ENCODE results near the gene CELA2A. TPM values are rescaled to one million over a fixed set of nuclear protein-coding genes. Genes with fewer than 3 reads are reported as not detected.

The CELA2A gene
- polyA plus RNA-seq, 1 donor (not counting 4 experiments of a cell fraction or from before 2014, with no cell fraction given), result not detected

- no peak overlapping the region for H3K27ac ChIP-seq (ENCODE audit: control insufficient read depth, insufficient read depth, low read length)
- H3K36me3 ChIP-seq (ENCODE audit: control insufficient read depth in 2 of 2, extremely low read depth in 1 of 2, insufficient read depth in 2 of 2, low read length in 2 of 2), result no peaks in the 10 kb centered on the region
- no peaks in the 10 kb centered on the region for H3K27me3 ChIP-seq (ENCODE audit: control insufficient read depth, extremely low read depth, insufficient read depth, low read length)
- no peak for DNase-seq (ENCODE audit: low read depth, low spot score)
- no peak for TF ChIP-seq EZH2 (IDR thresholded peaks at IDR 0.05; ENCODE audit: low read length)
- TF ChIP-seq, protein P1, sequence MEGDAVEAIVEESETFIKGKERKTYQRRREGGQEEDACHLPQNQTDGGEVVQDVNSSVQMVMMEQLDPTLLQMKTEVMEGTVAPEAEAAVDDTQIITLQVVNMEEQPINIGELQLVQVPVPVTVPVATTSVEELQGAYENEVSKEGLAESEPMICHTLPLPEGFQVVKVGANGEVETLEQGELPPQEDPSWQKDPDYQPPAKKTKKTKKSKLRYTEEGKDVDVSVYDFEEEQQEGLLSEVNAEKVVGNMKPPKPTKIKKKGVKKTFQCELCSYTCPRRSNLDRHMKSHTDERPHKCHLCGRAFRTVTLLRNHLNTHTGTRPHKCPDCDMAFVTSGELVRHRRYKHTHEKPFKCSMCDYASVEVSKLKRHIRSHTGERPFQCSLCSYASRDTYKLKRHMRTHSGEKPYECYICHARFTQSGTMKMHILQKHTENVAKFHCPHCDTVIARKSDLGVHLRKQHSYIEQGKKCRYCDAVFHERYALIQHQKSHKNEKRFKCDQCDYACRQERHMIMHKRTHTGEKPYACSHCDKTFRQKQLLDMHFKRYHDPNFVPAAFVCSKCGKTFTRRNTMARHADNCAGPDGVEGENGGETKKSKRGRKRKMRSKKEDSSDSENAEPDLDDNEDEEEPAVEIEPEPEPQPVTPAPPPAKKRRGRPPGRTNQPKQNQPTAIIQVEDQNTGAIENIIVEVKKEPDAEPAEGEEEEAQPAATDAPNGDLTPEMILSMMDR (optimal IDR thresholded peaks at IDR 0.05 in 1 of 3, IDR thresholded peaks at IDR 0.05 in 1 of 3, conservative IDR thresholded peaks at IDR 0.05 in 1 of 3; ENCODE audit: extremely low read depth in 1 of 3, insufficient read depth in 2 of 3, low read length in 3 of 3), result no peak
- H3K4me3 ChIP-seq (ENCODE audit: control insufficient read depth in 2 of 3, extremely low read depth in 1 of 3, insufficient read depth in 2 of 3, low read depth in 1 of 3, low read length in 3 of 3), result no peak overlapping the region
- H3K4me2 ChIP-seq (ENCODE audit: control insufficient read depth, extremely low read depth, insufficient read depth, low read depth, low read length), result no peak overlapping the region
- H2AFZ ChIP-seq (ENCODE audit: control insufficient read depth, low read length), result no peak overlapping the region
- H3K9me1 ChIP-seq (ENCODE audit: control insufficient read depth, extremely low read depth, insufficient read depth, low read length), result no peaks in the 10 kb centered on the region
- H4K20me1 ChIP-seq (ENCODE audit: control insufficient read depth, extremely low read depth, insufficient read depth, low read length), result no peaks in the 10 kb centered on the region
- no peaks in the 10 kb centered on the region for H3K79me2 ChIP-seq (ENCODE audit: control insufficient read depth, insufficient read depth, low read length)
- H3K9me3 ChIP-seq (ENCODE audit: control insufficient read depth, low read depth, low read length), result no peaks in the 10 kb centered on the region
- dilution Hi-C loops (cut with MboI; ENCODE audit: extremely low pct_ligation_motif_present, low sequenced_read_pairs), result no loop called here
- no peak for FAIRE-seq
- no peak overlapping the region for H3K9ac ChIP-seq (ENCODE audit: control insufficient read depth, extremely low read depth, insufficient read depth, low read length)
- no peaks in the 10 kb centered on the region for H3K4me1 ChIP-seq (ENCODE audit: control insufficient read depth, extremely low read depth, insufficient read depth, low read length)
Observed at GRCh38 chr1:15476927-15477326, 20.4 kb downstream of the CELA2A start.

GRCh38 chr1:15477646-15478212, 21.2 kb downstream of the CELA2A start:
- no peaks in the 10 kb centered on the region for H3K36me3 ChIP-seq (ENCODE audit: control insufficient read depth in 2 of 2, extremely low read depth in 1 of 2, insufficient read depth in 2 of 2, low read length in 2 of 2)
- no peak overlapping the region for H3K4me2 ChIP-seq (ENCODE audit: control insufficient read depth, extremely low read depth, insufficient read depth, low read depth, low read length)
- FAIRE-seq (no peak), DNase-seq (ENCODE audit: low read depth, low spot score) (no peak)
- H3K79me2 ChIP-seq (ENCODE audit: control insufficient read depth, insufficient read depth, low read length), result no peaks in the 10 kb centered on the region
- no peak overlapping the region for H3K9ac ChIP-seq (ENCODE audit: control insufficient read depth, extremely low read depth, insufficient read depth, low read length)
- no peak overlapping the region for H3K4me3 ChIP-seq (ENCODE audit: control insufficient read depth in 2 of 3, extremely low read depth in 1 of 3, insufficient read depth in 2 of 3, low read depth in 1 of 3, low read length in 3 of 3)
- H4K20me1 ChIP-seq (ENCODE audit: control insufficient read depth, extremely low read depth, insufficient read depth, low read length), result no peaks in the 10 kb centered on the region
- no peak overlapping the region for H2AFZ ChIP-seq (ENCODE audit: control insufficient read depth, low read length)
- dilution Hi-C loops (cut with MboI; ENCODE audit: extremely low pct_ligation_motif_present, low sequenced_read_pairs), result no loop called here
- H3K9me3 ChIP-seq (ENCODE audit: control insufficient read depth, low read depth, low read length), result no peaks in the 10 kb centered on the region
- no peak overlapping the region for H3K27ac ChIP-seq (ENCODE audit: control insufficient read depth, insufficient read depth, low read length)
- no peaks in the 10 kb centered on the region for H3K9me1 ChIP-seq (ENCODE audit: control insufficient read depth, extremely low read depth, insufficient read depth, low read length)
- no peak for TF ChIP-seq EZH2 (IDR thresholded peaks at IDR 0.05; ENCODE audit: low read length)
- TF ChIP-seq, protein P1 (optimal IDR thresholded peaks at IDR 0.05 in 1 of 3, IDR thresholded peaks at IDR 0.05 in 1 of 3, conservative IDR thresholded peaks at IDR 0.05 in 1 of 3; ENCODE audit: extremely low read depth in 1 of 3, insufficient read depth in 2 of 3, low read length in 3 of 3), result no peak
- no peaks in the 10 kb centered on the region for H3K27me3 ChIP-seq (ENCODE audit: control insufficient read depth, extremely low read depth, insufficient read depth, low read length)
- H3K4me1 ChIP-seq (ENCODE audit: control insufficient read depth, extremely low read depth, insufficient read depth, low read length), result no peaks in the 10 kb centered on the region

Measured in keratinocyte (primary cell).